Measurements from ENCODE around the gene FXYD6. TPM values are rescaled to one million over a fixed set of nuclear protein-coding genes. Genes with fewer than 3 reads are reported as not detected.

The FXYD6 gene
- total and polyA plus RNA-seq, 9 of the 15 experiments (the other 6 are each of a cell fraction or from before 2014, with no cell fraction given) = 0.07 to 0.35 TPM; not detected in 7

- TF ChIP-seq CBX2 (IDR thresholded peaks at IDR 0.05; ENCODE audit: insufficient read depth, low read length, poor library complexity, severe bottlenecking) = no peak
These were observed 4.8 kb upstream of the FXYD6 start (continued) for GRCh38 chr11:117881217-117881616.

DNA sequence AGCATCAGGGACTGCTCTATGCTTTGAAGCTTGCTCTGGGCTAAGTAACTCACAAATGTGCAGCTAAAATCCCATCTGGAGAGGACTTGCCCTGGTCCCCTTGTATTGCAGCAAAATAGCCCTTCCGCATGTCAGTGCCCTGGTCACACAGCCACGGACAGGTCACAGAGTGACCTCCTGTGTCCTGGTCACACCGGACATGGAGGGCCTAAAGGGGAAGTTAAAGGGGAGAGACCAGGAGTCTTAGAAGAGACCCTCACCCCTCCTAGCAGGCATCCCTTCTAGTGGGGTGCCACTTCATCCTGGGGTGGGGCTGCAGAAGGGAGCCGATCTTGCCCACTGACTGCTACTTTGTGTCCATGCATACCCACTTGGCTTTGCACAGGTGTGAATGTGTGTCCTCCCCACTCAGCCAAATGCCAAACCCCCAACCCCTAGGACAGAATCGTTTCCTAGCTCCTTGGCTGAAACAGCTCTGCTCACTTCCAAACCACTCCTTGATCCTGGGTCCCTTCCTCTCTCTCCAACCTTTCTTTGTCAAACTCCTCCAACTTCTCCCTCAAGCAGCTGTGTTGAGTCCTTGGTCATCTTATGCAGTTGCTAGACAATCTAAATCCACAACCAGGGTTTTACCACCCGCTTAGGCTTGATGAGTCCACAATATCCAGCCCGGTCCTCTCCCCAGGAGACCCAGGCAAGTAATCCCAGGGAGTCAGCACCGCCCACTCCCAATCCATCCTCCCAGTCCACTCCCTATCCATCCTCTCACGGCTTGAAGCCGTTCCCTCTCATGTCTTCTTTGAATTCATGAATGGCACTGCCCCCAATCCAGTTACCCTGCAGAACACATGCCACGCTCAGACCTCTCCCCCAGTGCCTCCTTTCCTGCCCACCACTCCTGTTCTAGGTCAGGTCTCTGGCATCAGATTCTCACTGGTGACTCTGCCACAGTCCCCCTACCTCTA, 3.3 kb upstream of the FXYD6 start:
- H3K4me2 ChIP-seq (ENCODE audit: insufficient read depth, low read length) = no peak overlapping the region
- no peak for ATAC-seq
- H3K9ac ChIP-seq (ENCODE audit: insufficient read depth in 1 of 2, low read depth in 2 of 2, low read length in 2 of 2) = no peak overlapping the region
- intact Hi-C loops (cut with micrococcal nuclease) (no loop called here), in situ Hi-C loops (cut with MboI) (no loop called here)
- no peak overlapping the region for H3K4me3 ChIP-seq
- H4K20me1 ChIP-seq (replicated peaks; ENCODE audit: control insufficient read depth, insufficient read depth, low read length) = peaks cover 5% of the 10 kb centered on the region; the same call in 1 of the 2 replicates
- FAIRE-seq = no peak
- no peak for DNase-seq (ENCODE audit: extremely low read depth in 1 of 4, low spot score in 3 of 4)
- H3K9me1 ChIP-seq (ENCODE audit: control insufficient read depth, insufficient read depth, low read length) = no peaks in the 10 kb centered on the region
- no TSS peak for BruUV-seq (replicated peaks)
- H3K27ac ChIP-seq (ENCODE audit: extremely low read depth, low read depth, low read length) = no peak overlapping the region
- H3K4me1 ChIP-seq (replicated peaks in 1 of 2; ENCODE audit: control insufficient read depth in 2 of 2, insufficient read depth in 2 of 2, low read length in 2 of 2) = peaks cover 0 to 11% of the 10 kb centered on the region in 2 experiments; a peak in 2 of 5 replicates
- 3% methylated on average over 11 of the region's 11 CpGs for WGBS (ENCODE audit: insufficient coverage, low coverage, missing lambda C conversion rate)
- H3K79me2 ChIP-seq (ENCODE audit: control insufficient read depth, insufficient read depth, low read length) = no peaks in the 10 kb centered on the region
- POLR2A ChIA-PET = no interaction called here
- H3K36me3 ChIP-seq (ENCODE audit: control insufficient read depth, insufficient read depth, low read length) = no peaks in the 10 kb centered on the region
- H3K27me3 ChIP-seq (ENCODE audit: control insufficient read depth in 2 of 2, insufficient read depth in 2 of 2, low read length in 2 of 2) = peaks cover 63 to 91% of the 10 kb centered on the region in 2 experiments
- H3K9me3 ChIP-seq (replicated peaks; ENCODE audit: control insufficient read depth, insufficient read depth, low read depth, low read length) = no peaks in the 10 kb centered on the region
- CTCF ChIA-PET (ENCODE audit: low intra/inter-chr PET ratio) = no interaction called here
- no peak overlapping the region for H2AFZ ChIP-seq (ENCODE audit: low read depth, low read length)
- TF ChIP-seq, protein P1, sequence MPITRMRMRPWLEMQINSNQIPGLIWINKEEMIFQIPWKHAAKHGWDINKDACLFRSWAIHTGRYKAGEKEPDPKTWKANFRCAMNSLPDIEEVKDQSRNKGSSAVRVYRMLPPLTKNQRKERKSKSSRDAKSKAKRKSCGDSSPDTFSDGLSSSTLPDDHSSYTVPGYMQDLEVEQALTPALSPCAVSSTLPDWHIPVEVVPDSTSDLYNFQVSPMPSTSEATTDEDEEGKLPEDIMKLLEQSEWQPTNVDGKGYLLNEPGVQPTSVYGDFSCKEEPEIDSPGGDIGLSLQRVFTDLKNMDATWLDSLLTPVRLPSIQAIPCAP (CRISPR knock-in tag; IDR thresholded peaks at IDR 0.05; ENCODE audit: borderline replicate concordance) = no peak
- TF ChIP-seq ELK3 (CRISPR knock-in tag; IDR thresholded peaks at IDR 0.05) (no peak), ATF4 (CRISPR knock-in tag; IDR thresholded peaks at IDR 0.05) (no peak), PRMT5 (CRISPR knock-in tag; IDR thresholded peaks at IDR 0.05) (no peak), ZNF644 (tag; IDR thresholded peaks at IDR 0.05; ENCODE audit: low read depth) (no peak), PRDM10 (IDR thresholded peaks at IDR 0.05; ENCODE audit: partially characterized antibody) (no peak), WHSC1 (IDR thresholded peaks at IDR 0.05; ENCODE audit: low read length) (no peak)
- TF ChIP-seq, protein P2, sequence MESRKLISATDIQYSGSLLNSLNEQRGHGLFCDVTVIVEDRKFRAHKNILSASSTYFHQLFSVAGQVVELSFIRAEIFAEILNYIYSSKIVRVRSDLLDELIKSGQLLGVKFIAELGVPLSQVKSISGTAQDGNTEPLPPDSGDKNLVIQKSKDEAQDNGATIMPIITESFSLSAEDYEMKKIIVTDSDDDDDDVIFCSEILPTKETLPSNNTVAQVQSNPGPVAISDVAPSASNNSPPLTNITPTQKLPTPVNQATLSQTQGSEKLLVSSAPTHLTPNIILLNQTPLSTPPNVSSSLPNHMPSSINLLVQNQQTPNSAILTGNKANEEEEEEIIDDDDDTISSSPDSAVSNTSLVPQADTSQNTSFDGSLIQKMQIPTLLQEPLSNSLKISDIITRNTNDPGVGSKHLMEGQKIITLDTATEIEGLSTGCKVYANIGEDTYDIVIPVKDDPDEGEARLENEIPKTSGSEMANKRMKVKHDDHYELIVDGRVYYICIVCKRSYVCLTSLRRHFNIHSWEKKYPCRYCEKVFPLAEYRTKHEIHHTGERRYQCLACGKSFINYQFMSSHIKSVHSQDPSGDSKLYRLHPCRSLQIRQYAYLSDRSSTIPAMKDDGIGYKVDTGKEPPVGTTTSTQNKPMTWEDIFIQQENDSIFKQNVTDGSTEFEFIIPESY (CRISPR knock-in tag; IDR thresholded peaks at IDR 0.05) = no peak

Data from K562 (cell line).